ENCODE results near the gene DNM3.

- no peak for TF ChIP-seq BHLHE40 (IDR thresholded peaks at IDR 0.05; ENCODE audit: borderline replicate concordance)
- no peak for TF ChIP-seq FOXM1 (IDR thresholded peaks at IDR 0.05; ENCODE audit: borderline replicate concordance)
Measured at GRCh38 chr1:172417557-172417956, 576.3 kb downstream of the DNM3 start.
